Central memory CD4-positive, alpha-beta T cell (primary cell): Measurements from ENCODE around the gene ACP4.
"Not testable (repeated sequence)": the region's sequence is repeated elsewhere in the genome, so short reads cannot be mapped to it uniquely, and the experiment has no call there.

Experiments
- DNase-seq: peaks from one replicate; pipeline ENCODE4 v3.0.0; 2022

The ACP4 gene

DNA sequence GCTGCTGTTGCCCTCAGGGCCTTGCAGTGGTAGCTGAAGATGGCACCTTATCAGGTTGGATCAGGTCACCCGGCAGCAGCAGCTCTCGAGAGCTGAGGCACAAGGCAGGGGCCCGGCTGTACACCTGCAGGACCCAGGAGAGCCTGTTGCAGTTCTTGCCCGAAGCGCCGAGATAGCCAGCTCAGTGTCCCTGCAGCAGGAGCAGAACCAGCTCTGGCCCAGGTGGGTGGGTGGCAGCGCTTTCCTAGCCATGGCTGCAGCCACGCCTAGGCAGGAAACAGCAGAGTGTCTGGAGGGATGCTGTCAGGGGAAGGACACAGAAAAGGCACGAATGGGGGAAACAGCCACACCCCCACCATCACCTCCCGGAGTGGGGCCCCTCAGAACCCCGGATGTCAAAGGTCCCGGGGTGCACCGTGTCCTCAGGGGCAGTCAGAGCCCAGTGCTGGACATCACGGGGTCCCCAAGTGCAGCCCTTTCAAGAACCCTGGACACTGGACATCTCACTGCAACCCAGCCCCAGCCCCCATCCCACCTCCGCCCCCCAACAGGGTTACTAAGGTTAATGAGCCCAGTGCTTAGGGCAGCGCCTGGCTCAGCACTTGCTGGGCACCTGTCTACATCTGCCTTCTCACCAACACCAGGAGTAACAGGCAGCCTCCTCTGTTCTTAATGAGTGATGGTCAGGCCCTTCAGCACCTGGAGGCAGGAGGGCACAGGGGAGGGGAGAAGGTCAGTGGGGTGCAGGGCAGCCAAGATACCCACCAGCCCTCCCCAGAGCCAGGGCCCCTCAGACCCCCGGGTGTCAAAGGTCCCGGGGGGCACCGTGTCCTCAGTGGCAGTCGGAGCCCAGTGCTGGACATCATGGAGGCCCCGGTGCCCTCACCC lies 8.7 kb downstream of the ACP4 start:
- no peak for DNase-seq

GRCh38 chr19:50799547-50799851 lies 9.3 kb downstream of the ACP4 start:
- DNase-seq, result no peak

DNA sequence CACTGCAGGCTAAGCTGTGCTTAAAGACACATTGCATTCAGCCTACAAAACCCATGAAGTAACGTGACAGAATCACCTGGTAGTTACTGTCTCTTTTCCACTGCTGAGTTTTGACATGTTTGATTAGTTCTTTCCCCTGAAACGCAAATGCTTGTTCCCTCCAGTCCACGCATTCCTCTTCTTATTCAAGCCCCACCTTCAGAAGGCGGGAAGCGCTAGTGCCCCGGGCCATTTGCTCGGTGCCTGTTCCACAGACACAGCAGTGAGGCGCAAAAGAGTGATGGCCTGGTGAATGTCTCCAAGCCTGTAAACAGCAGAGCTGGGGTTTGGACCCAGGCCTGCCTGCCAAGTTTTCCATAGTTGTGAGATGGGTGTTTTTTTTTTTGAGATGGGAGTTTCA lies 10.9 kb downstream of the ACP4 start:
- no peak for DNase-seq

- no peak for DNase-seq
These were observed 13.6 kb downstream of the ACP4 start for GRCh38 chr19:50803633-50804419.

DNA sequence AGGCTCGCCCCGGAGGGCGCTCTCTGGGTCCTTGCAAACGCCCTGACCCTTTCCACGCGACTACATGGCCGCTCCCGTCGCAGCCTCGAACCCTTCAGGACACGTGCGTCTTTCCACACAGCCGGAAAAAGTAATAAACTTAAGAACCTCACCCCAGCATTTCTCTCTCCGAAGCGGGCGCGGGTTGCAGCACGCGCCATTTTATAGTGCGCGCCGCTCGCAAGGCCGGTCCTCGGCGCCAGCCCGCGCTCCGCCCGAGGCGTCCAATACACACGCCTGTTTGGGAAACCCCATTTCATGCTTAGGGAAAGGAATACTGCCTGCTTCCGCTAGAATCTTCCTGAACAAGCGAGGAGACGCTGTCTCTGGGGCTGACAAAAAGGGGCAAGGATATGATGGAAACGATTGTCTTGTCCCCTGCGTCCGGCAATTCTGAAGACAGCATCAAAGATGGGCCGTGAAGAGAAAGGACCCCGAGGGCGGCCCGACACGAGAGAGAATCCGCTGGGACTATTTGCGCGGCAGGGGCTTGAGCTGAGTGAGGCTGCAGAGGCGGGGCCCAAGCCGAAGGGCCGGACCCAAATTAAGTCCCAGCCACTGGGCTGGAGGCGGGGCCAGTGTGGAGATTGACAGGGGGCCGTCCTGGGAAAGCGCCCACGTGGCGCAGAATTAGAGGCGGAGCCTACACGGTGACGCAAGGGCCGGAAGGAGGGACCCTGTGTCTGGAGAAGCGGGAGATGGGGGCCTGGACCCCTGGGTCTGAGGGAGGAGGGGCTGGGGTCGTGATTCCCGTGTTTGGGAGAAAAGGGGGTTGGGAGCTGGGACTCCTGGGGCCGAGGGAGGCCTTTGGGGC lies 14.4 kb downstream of the ACP4 start:
- DNase-seq, result peak; percentile 98

DNA sequence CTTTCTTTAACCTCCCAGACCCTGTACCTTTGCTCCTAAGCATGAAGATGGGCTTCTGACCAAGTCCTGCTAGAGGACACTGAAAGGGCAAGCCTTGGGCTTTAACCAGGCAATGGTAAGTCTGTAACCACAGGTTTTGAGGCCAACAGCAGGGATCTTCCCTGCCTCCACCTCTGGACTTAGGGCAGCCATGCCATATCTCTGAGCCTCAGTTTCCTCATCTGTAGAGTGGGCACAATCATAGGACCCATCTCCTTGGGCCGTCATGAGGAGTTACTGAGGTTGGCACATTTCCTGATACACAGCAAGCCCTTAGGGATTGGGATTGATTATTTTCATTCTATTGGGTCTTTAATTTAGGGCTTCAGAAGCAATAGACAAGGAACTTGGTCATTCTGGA lies 18.6 kb downstream of the ACP4 start:
- no peak for DNase-seq

DNA sequence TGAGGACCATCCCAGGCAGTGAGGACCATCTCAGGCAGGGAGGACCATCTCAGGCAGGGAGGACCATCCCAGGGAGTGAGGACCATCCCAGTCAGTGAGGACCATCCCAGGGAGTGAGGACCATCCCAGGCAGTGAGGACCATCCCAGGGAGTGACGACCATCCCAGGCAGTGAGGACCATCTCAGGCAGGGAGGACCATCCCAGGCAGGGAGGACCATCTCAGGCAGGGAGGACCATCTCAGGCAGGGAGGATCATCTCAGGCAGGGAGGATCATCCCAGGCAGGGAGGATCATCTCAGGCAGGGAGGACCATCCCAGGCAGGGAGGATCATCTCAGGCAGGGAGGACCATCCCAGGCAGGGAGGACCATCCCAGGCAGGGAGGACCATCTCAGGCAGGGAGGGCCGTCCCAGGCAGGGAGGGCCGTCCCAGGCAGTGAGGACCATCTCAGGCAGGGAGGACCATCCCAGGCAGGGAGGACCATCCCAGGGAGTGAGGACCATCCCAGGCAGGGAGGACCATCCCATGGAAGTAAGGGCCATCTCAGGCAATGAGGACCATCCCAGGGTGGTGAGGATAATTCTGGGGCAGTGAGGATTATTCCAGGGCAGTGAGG lies 21.5 kb downstream of the ACP4 start:
- not testable (repeated sequence) for DNase-seq

GRCh38 chr19:50812474-50812873 lies 22.3 kb downstream of the ACP4 start:
- DNase-seq, result no peak

DNA sequence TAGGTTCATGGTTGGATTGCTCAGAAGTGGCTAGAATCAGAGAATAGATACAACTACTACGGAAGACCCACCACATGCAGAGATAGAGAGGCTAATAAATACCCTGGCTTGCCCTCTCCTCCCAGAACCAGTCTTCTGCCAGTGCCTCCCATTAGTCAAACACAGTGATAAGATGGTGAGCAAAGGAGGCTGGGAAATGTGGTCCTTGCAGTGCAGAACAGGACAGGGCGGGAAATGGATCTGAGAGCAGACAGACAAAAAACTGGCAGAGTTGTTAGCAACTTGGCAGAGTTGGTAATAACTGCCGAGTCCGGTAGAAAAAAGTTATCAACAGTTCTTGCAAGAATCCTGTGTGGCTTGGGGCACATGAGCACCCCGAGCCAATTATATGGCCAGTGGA lies 24.7 kb downstream of the ACP4 start:
- DNase-seq, result no peak

- DNase-seq, result no peak
These were observed 25.2 kb downstream of the ACP4 start for GRCh38 chr19:50815439-50815838.

GRCh38 chr19:50817941-50818858 lies 28.0 kb downstream of the ACP4 start:
- no peak for DNase-seq

DNA sequence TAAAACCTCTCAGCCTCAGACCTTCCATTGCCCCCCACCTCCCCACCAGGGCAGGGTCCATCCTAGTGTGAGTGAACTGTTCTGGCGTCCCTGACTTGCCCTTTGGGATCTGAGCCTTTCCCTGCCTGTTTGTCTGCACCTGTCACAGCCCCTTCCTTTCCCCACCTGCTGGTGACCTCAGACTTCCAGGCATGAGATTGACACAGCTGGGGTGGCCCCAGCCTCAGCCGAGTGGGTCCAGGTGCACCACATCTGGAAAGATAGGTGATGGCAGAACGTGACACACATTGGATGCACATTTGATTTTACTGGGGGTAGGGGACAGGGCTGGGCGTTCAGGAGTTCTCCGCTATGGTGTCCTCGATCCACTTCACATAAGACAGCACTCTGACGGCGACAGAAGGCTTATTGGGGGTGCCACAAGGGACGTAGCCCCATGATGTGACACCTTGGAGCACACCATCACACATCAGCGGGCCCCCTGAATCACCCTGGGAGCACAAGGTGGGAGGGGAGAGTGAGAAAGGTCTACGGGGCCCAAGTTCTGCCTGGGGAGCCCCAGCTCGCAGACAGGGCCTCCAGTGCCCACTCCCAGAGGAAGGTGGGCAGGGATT lies 28.8 kb downstream of the ACP4 start:
- DNase-seq, result no peak

GRCh38 chr19:50819636-50820035 lies 29.4 kb downstream of the ACP4 start:
- no peak for DNase-seq

- no peak for DNase-seq
These were observed 29.9 kb downstream of the ACP4 start for GRCh38 chr19:50820086-50820485.

DNA sequence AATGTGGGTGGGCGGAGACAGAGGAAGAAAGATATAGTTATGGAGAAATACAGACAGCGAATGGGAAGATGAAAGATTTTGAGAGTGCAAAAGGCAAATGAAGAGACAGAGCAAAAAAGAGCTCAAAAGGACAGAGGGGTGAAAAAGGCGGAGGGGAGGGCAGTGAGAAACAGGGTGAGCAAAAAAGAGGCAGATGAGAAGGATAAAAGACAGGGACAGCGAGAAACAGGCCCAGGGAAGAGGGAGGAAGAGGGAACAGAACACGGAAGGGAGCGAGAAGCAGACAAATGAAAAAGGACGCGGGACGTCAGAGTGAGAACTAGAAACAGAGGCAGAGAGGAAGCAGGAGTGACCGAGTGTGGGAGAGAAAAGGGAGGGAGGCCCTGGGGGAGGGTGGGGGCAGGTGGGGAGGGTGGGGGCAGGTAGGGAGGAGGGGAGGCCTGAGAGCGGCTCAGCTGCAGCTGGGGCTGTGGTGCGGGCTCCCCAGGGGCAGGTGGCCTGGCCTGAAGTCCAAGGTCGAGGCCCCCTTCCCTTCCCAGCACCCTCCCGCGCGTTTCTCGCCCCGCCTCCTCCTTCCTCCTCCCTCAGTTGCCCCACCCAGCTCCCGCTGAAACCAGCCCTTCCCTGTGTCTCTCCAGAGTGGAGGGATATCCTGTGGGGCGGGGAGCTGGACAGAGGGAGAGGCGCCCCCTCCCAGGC lies 30.5 kb downstream of the ACP4 start:
- DNase-seq, result no peak

DNA sequence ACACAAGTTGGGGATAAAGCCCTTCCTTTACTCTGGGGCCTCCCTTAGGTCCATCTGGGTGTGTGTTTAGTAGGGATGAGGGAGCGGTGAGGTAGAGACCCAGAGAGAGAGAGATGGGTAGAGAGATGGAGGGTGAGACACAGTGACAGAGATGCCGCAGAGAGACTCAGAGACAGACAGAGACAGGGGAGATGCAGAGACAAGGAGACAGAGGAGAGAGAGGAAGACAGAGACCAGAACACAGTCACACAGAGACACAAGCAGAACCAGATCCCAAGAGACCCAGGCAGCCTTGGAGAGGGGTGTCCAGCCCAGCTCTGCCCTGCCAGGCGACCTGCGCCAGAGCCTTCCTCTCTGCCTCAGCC lies 31.0 kb downstream of the ACP4 start:
- DNase-seq, result no peak

DNA sequence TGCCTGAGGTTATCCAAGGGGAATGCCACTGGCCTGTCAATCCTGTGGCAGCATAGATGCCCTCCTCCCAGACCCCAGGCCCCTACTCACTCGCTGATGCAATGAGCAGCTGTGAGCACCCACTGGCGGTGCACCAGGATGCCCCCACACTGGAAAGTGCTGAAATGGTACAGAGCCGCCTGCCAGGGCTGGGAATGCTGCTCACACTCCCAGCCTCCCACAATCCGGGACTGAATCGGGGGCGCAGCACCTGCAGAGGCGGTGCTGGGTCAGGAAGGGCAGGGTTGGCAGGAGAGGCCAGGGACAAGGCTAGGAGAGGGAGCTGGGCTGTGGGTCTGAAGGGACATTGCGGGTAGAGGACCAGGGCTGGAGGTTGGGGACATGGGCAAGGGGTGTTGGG lies 31.4 kb downstream of the ACP4 start:
- DNase-seq, result no peak

- DNase-seq, result no peak
These were observed 32.5 kb downstream of the ACP4 start for GRCh38 chr19:50822661-50823208.

DNA sequence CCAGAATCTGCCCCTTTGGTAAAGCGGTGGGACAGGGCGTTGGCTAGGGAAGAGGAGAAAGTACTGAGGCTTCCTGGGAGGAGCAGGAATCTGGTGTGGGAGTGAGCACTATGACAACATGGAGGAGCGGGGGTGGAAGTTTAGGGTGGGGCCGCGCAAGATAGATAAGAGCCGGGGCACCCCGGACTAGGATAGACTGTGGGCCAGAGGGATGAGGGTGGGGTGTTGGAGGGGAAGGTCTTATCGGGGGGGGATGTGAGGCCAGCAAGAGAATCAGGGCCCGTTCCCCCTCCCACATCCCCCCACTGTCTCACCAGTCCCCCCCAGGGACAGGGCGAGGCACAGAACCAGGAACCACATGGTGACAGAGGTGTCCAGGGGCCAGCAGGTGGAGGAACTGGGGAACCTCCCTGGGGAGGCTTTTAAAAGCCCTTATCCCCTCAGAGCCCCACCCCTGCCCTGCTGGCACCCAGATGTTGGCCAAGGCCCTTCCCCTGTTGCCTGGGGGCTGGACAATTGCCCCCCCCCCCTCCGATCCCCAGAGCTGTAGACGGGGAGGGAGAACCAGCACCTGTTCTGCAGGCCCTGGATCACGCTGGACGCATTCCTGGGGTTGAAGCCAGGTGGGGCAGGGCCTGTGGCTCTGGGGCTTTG lies 33.3 kb downstream of the ACP4 start, which contains the start of gene KLK1:
KLK1 (minus strand) TSS at position 399 of the 654 bp plus-strand sequence; CDS start at position 360, 39 bp downstream.
- no peak for DNase-seq
